ENCODE measurements around the gene NOX4.
A peak's percentile ranks its signal among the peaks of the same experiment; 100 is the strongest.

GRCh38 chr11:89477175-89477574 lies 14.0 kb downstream of the NOX4 start:
- TF ChIP-seq, protein P1, sequence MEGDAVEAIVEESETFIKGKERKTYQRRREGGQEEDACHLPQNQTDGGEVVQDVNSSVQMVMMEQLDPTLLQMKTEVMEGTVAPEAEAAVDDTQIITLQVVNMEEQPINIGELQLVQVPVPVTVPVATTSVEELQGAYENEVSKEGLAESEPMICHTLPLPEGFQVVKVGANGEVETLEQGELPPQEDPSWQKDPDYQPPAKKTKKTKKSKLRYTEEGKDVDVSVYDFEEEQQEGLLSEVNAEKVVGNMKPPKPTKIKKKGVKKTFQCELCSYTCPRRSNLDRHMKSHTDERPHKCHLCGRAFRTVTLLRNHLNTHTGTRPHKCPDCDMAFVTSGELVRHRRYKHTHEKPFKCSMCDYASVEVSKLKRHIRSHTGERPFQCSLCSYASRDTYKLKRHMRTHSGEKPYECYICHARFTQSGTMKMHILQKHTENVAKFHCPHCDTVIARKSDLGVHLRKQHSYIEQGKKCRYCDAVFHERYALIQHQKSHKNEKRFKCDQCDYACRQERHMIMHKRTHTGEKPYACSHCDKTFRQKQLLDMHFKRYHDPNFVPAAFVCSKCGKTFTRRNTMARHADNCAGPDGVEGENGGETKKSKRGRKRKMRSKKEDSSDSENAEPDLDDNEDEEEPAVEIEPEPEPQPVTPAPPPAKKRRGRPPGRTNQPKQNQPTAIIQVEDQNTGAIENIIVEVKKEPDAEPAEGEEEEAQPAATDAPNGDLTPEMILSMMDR (IDR thresholded peaks at IDR 0.05; ENCODE audit: low read depth, low read length): peak; percentile 20; the same call in 1 of the 2 replicates
- TF ChIP-seq EZH2phosphoT487 (IDR thresholded peaks at IDR 0.05; ENCODE audit: low read depth): no peak

Data from OCI-LY3 (cell line).